Endothelial cell of umbilical vein (primary cell): ENCODE measurements around the gene NLGN1. TPM values are rescaled to one million over a fixed set of nuclear protein-coding genes. Genes with fewer than 3 reads are reported as not detected.
A peak's percentile ranks its signal among the peaks of the same experiment; 100 is the strongest.

Experiments used
- Bru-seq: library from RNA; stranded (reverse); fragments of 400-500 nt; gene quantifications from one replicate; lab custom pipeline; 2021; lab: Mats Ljungman, UMichigan
- BruChase-seq, 2 experiments: library from RNA; stranded (reverse); fragments of 400-500 nt; gene quantifications; one replicate each; lab custom pipeline; 2021; lab: Mats Ljungman, UMichigan
- BruUV-seq: library from RNA; stranded (reverse); fragments of 400-500 nt; replicated peaks from 2 replicates; lab custom pipeline; 2021; lab: Mats Ljungman, UMichigan
- CTCF ChIA-PET: fragments of 300-600, 350-600 bp; sonication (Branson Sonifier 250); formaldehyde crosslinking; loops from one replicate; lab custom pipeline; 2021; ENCODE audit warnings: antibody characterized with exemption, inconsistent platforms; lab: Charles Lee
- POLR2A ChIA-PET: fragments of 300-600, 350-600 bp; sonication (Branson Sonifier 250); formaldehyde crosslinking; loops from one replicate; lab custom pipeline; 2021; ENCODE audit warnings: antibody characterized with exemption, inconsistent platforms; lab: Charles Lee
- DNase-seq: peaks from one replicate; pipeline ENCODE4 v3.0.0-alpha.2; 2011; ENCODE audit warnings: low read depth, low spot score
- FAIRE-seq: peaks from 2 replicates; lab custom pipeline; 2011; peaks lifted over from hg19 to GRCh38; lab: Jason Lieb, UNC
- H2AFZ ChIP-seq: 2 replicates; pipeline ENCODE4 v1.6.0; 2012; ENCODE audit warnings: low read depth, low read length, control low read depth, inconsistent platforms
- H3K27ac ChIP-seq: 2 replicates; pipeline ENCODE4 v1.5.1; 2011; ENCODE audit warnings: low read depth, mild to moderate bottlenecking, control low read depth, low read length, moderate library complexity; ENCODE audit not compliant: insufficient read depth
- H3K27me3 ChIP-seq, 2 experiments: 2 replicates each; pipeline versions ENCODE4 v1.6.0 to v1.6.1; 2011; ENCODE audit warnings: low read length in 2 of 2, mixed read lengths in 1 of 2; ENCODE audit not compliant: control insufficient read depth in 2 of 2, insufficient read depth in 2 of 2
- H3K36me3 ChIP-seq, 2 experiments: 2 replicates in 1 of 2; 3 replicates in 1 of 2; pipeline ENCODE4 v1.5.1; 2011; ENCODE audit warnings: low read length in 2 of 2, mild to moderate bottlenecking in 1 of 2, moderate library complexity in 1 of 2; ENCODE audit not compliant: control insufficient read depth in 2 of 2, insufficient read depth in 2 of 2; ENCODE audit errors: extremely low read depth in 1 of 2
- H3K4me1 ChIP-seq: 3 replicates; pipeline ENCODE4 v1.5.1; 2011; ENCODE audit warnings: mild to moderate bottlenecking, low read length; ENCODE audit not compliant: control insufficient read depth, insufficient read depth; ENCODE audit errors: extremely low read depth
- H3K4me2 ChIP-seq: 2 replicates; pipeline ENCODE4 v1.6.1; 2011; ENCODE audit warnings: low read length, control low read depth, mixed read lengths; ENCODE audit not compliant: insufficient read depth
- H3K4me3 ChIP-seq, 3 experiments: fragments of 200-600 bp in 1 of 3; sonication (generic), shearing (Covaris generic) in 1 of 3; replicated peaks in 1 of 3; 2 replicates each; pipeline ENCODE4 v1.5.1; 2011 to 2016; ENCODE audit warnings: control low read depth in 3 of 3, low read length in 3 of 3, mild to moderate bottlenecking in 2 of 3, inconsistent platforms in 1 of 3, low read depth in 1 of 3, moderate library complexity in 1 of 3; ENCODE audit not compliant: insufficient read depth in 1 of 3
- H3K79me2 ChIP-seq: 2 replicates; pipeline ENCODE4 v1.6.0; 2012; ENCODE audit warnings: low read length, inconsistent platforms; ENCODE audit not compliant: control insufficient read depth, insufficient read depth
- H3K9ac ChIP-seq: replicated peaks from 2 replicates; pipeline ENCODE3; 2011; ENCODE audit warnings: low read length, control low read depth; ENCODE audit not compliant: insufficient read depth; ENCODE audit errors: extremely low read depth
- H3K9me1 ChIP-seq: replicated peaks from 3 replicates; pipeline ENCODE4 v1.6.0; 2011; ENCODE audit warnings: mild to moderate bottlenecking, low read length; ENCODE audit not compliant: control insufficient read depth, insufficient read depth; ENCODE audit errors: extremely low read depth
- H3K9me3 ChIP-seq: replicated peaks from 2 replicates; pipeline ENCODE4 v1.5.1; 2012; ENCODE audit warnings: low read length, inconsistent platforms; ENCODE audit not compliant: control insufficient read depth, insufficient read depth
- H4K20me1 ChIP-seq: replicated peaks from 2 replicates; pipeline ENCODE3; 2011; ENCODE audit warnings: mild to moderate bottlenecking, low read length; ENCODE audit not compliant: control insufficient read depth, insufficient read depth; ENCODE audit errors: extremely low read depth
- EZH2 ChIP-seq: IDR thresholded peaks from 2 replicates; pipeline ENCODE4 v1.6.1; 2012; ENCODE audit warnings: borderline replicate concordance, low read depth, mild to moderate bottlenecking, moderate library complexity, low read length, inconsistent platforms; ENCODE audit not compliant: severe bottlenecking
- dilution Hi-C: fragments of 300-500 bp; cut with MboI; formaldehyde crosslinking; loops from one replicate; pipeline ENCODE4 v1.15.0; 2019; ENCODE audit warnings: low sequenced_read_pairs; ENCODE audit not compliant: extremely low pct_ligation_motif_present
- intact Hi-C: fragments of 100-400 bp; cut with micrococcal nuclease; formaldehyde crosslinking; loops from one replicate; pipeline ENCODE4 v1.10.0; 2022
- long read RNA-seq: library from polyadenylated mRNA; stranded (forward); transcript quantifications from one replicate; pipeline ENCODE4 v2.0.0, GENCODE V29; 2021
- polyA minus RNA-seq, 3 experiments: library from RNA; depleted of rRNA, polyadenylated mRNA; stranded (reverse); fragments of >200 nt; gene quantifications; 1 replicate in 1 of 3; 2 replicates in 2 of 3; pipeline ENCODE4 v1.2.3, GENCODE V29; 2011
- polyA plus RNA-seq, 4 experiments: library from polyadenylated mRNA; depleted of rRNA in 3 of 4; stranded (reverse) in 3 of 4; unstranded in 1 of 4; fragments of >200 nt; gene quantifications; 2 replicates each; pipeline versions ENCODE4 v1.2.1 to v1.2.3, GENCODE V29; 2011 to 2012; ENCODE audit warnings: missing spikeins in 1 of 4
- total RNA-seq: library from RNA; stranded (reverse); gene quantifications from 2 replicates; pipeline ENCODE4 v1.2.3, GENCODE V29; 2021
- TF ChIP-seq, protein P1 (sequence below), 2 donors: IDR thresholded peaks; 1 replicate in 1 of 2; 2 replicates in 1 of 2; pipeline ENCODE4 v1.5.1; 2011; ENCODE audit warnings: low read length in 2 of 2, mild to moderate bottlenecking in 2 of 2, moderate library complexity in 2 of 2, control low read depth in 1 of 2, inconsistent platforms in 1 of 2, low read depth in 1 of 2; ENCODE audit not compliant: insufficient read depth in 1 of 2; ENCODE audit errors: extremely low read depth in 1 of 2

Gene NLGN1
- total RNA-seq = 16.3 and 18.1 TPM in 2 replicates
- polyA plus RNA-seq = 7.9 and 8.1 TPM in 2 replicates
- polyA plus RNA-seq (2011; cell fraction: cytosol; rRNA removed) = 6.1 and 7.4 TPM in 2 replicates
- polyA plus RNA-seq (2011; cell fraction: nucleus; rRNA removed) = 13.4 and 13.9 TPM in 2 replicates
- 12.8 and 22.1 TPM in 2 replicates for polyA plus RNA-seq (2012)
- polyA minus RNA-seq = 45.8 and 48.5 TPM in 2 replicates
- not detected for polyA minus RNA-seq (2011; cell fraction: cytosol; rRNA and poly(A)+ RNA removed)
- 97.0 and 130 TPM in 2 replicates for polyA minus RNA-seq (2011; cell fraction: nucleus; rRNA and poly(A)+ RNA removed)
- percentile 71 among the genes with signal in this experiment for Bru-seq, nascent RNA
- BruChase-seq, experiment 1, labeled RNA remaining after a 6-hour chase = percentile 65 among the genes with signal in this experiment
- BruChase-seq, experiment 2, labeled RNA remaining after a 2-hour chase = percentile 82 among the genes with signal in this experiment
- long read RNA-seq, partial matches to known transcripts = 0 of 3 reads
- long read RNA-seq, other reads (novel, unspliced or antisense) = 3 of 3 reads

DNA sequence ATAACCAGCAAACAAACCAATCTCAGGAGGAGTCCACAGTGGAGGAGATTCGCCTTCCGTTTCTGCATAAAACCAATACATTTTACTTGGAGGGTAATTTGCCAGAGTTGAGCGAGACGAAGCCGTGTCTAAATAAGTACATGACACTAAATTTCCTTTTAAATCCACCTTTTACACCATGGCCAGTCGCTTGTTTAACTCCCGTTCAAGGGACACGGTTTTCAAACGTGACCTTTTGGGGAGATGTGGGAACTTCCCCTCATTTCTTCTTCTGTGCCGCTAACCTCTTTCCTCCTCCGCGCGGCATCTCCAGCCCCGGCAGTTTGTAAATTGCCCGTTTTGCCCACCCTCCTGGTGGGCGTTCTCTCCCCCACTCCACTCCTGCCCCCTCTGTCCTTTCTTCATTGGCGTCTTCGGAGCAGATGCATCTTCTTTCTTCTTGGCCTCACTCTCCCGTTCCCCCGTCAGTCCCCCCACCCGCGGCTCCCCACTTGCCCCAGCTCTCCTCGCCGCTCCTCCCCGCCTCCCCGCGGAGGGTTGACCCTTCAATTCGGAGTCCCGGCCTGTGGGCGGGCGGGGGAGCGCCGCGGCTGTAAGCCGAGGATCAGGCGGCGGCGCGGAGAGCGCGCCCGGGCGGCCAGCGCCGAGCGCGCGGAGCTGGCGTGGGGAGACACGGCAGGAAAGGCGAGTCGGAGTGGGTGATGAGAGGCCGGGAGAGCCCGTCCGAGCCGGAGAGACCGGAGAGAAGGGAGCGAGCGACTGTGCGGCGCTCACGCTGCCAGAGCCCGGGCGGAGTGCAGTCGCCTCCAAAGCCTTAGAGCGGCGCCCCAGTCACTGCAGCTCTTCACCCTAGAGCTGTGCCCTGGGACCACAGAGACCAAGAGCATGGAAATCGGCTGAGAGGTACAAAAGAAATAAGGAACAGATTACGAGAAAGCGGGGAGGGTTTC lies at the start of gene NLGN1:
TSS of gene NLGN1 (plus strand) at position 584 of the 950 bp plus-strand sequence.
- no peak for TF ChIP-seq EZH2
- TF ChIP-seq, protein P1, sequence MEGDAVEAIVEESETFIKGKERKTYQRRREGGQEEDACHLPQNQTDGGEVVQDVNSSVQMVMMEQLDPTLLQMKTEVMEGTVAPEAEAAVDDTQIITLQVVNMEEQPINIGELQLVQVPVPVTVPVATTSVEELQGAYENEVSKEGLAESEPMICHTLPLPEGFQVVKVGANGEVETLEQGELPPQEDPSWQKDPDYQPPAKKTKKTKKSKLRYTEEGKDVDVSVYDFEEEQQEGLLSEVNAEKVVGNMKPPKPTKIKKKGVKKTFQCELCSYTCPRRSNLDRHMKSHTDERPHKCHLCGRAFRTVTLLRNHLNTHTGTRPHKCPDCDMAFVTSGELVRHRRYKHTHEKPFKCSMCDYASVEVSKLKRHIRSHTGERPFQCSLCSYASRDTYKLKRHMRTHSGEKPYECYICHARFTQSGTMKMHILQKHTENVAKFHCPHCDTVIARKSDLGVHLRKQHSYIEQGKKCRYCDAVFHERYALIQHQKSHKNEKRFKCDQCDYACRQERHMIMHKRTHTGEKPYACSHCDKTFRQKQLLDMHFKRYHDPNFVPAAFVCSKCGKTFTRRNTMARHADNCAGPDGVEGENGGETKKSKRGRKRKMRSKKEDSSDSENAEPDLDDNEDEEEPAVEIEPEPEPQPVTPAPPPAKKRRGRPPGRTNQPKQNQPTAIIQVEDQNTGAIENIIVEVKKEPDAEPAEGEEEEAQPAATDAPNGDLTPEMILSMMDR (IDR thresholded peaks at IDR 0.05; ENCODE audit: extremely low read depth in 1 of 2, insufficient read depth in 1 of 2, low read depth in 1 of 2, low read length in 2 of 2) = peak; percentile 16 to 47
- H2AFZ ChIP-seq = peak within 1 kb of the TSS; percentile 93
- peaks cover 30% of the 10 kb centered on the region for H3K4me1 ChIP-seq
- H3K79me2 ChIP-seq = peaks cover 50% of the 10 kb centered on the region
- peak; percentile 78 for FAIRE-seq
- peak within 1 kb of the TSS; percentile 97 for H3K4me2 ChIP-seq
- H3K27ac ChIP-seq = peak within 1 kb of the TSS; percentile 69
- peak; percentile 89 for DNase-seq
- H3K4me3 ChIP-seq = peak within 1 kb of the TSS; percentile 80 to 100 (median 96)
- intact Hi-C loops = loop anchor here (2.0 to 5.0 kb wide), 5 partner anchors 155 to 1043 kb away; no protein-coding TSS in a partner anchor
- H4K20me1 ChIP-seq = no peaks in the 10 kb centered on the region
- dilution Hi-C loops = no loop called here
- ChIA-PET POLR2A (interaction anchor here (1.2 kb wide), 1 partner anchor 348 kb away, joined by 3 read pairs; no protein-coding TSS in a partner anchor), CTCF (interaction anchor here (0.7 to 4.0 kb wide), 8 partner anchors 14 to 1044 kb away, joined by 3 to 22 read pairs (median 6); no protein-coding TSS in a partner anchor)
- BruUV-seq = no TSS peak
- no peaks in the 10 kb centered on the region for H3K27me3 ChIP-seq
- peak within 1 kb of the TSS; percentile 85 for H3K9ac ChIP-seq
- no peaks in the 10 kb centered on the region for H3K9me3 ChIP-seq
- no peaks in the 10 kb centered on the region for H3K36me3 ChIP-seq
- no peaks in the 10 kb centered on the region for H3K9me1 ChIP-seq
